Measurements from ENCODE around the gene CYP26C1.

Gene CYP26C1

GRCh38 chr10:93081318-93081717, 20.7 kb downstream of the CYP26C1 start:
- no peak for TF ChIP-seq CTCF (IDR thresholded peaks at IDR 0.05; ENCODE audit: extremely low read depth, missing control alignments)
- DNase-seq (ENCODE audit: low spot score) = no peak

GRCh38 chr10:93081834-93082233, 21.2 kb downstream of the CYP26C1 start:
- no peak for DNase-seq (ENCODE audit: low spot score)
- TF ChIP-seq CTCF (IDR thresholded peaks at IDR 0.05; ENCODE audit: extremely low read depth, missing control alignments) = no peak

- no peak for TF ChIP-seq CTCF (IDR thresholded peaks at IDR 0.05; ENCODE audit: extremely low read depth, missing control alignments)
Measured at GRCh38 chr10:93083743-93084539, 23.3 kb downstream of the CYP26C1 start.

GRCh38 chr10:93085272-93085859, 24.8 kb downstream of the CYP26C1 start:
- TF ChIP-seq CTCF (IDR thresholded peaks at IDR 0.05; ENCODE audit: extremely low read depth, missing control alignments) = no peak
- DNase-seq (ENCODE audit: low spot score) = no peak

More at GRCh38 chr10:93083743-93084539, 23.3 kb downstream of the CYP26C1 start:
- no peak for DNase-seq (ENCODE audit: low spot score)

- DNase-seq (ENCODE audit: low spot score) = no peak
- TF ChIP-seq CTCF (IDR thresholded peaks at IDR 0.05; ENCODE audit: extremely low read depth, missing control alignments) = no peak
Measured at GRCh38 chr10:93086289-93086688, 25.7 kb downstream of the CYP26C1 start.

GRCh38 chr10:93087846-93088245, 27.2 kb downstream of the CYP26C1 start:
- no peak for DNase-seq (ENCODE audit: low spot score)
- TF ChIP-seq CTCF (IDR thresholded peaks at IDR 0.05; ENCODE audit: extremely low read depth, missing control alignments) = no peak

GRCh38 chr10:93088466-93088865, 27.9 kb downstream of the CYP26C1 start:
- TF ChIP-seq CTCF (IDR thresholded peaks at IDR 0.05; ENCODE audit: extremely low read depth, missing control alignments) = no peak
- DNase-seq (ENCODE audit: low spot score) = no peak
